ENCODE measurements around the gene TMEM135. TPM values are rescaled to one million over a fixed set of nuclear protein-coding genes. Genes with fewer than 3 reads are reported as not detected.

The TMEM135 gene
- total RNA-seq, 1 experiment from 2014 or later, result 12.6 TPM

DNA sequence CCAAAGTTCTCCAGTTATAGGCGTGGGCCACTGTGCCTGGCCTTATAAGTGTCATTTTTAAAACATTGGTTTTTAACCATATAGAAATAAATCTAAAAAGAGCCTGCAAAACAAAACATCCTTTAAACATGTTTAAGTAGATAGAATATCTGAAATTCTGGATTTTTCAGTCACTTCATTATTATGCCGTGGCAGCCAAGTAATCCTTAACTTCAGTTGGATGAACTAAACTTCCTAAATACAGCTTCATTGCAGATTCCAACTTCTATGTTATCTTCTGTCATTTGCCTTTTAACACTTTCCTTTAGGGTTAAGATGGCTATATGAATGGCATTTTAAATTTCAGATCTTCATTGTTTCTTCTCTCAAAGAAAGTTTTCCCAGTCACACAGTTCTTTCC is 291.4 kb downstream of the TMEM135 start:
- Mint-ChIP-seq H3K4me1 (ENCODE audit: low read depth, unreplicated experiment) (no peaks in the 10 kb centered on the region), H3K9me3 (ENCODE audit: low read depth, unreplicated experiment) (no peaks in the 10 kb centered on the region), H3K36me3 (ENCODE audit: insufficient read depth, unreplicated experiment) (no peaks in the 10 kb centered on the region), H3K27me3 (ENCODE audit: unreplicated experiment) (no peaks in the 10 kb centered on the region), H3K27ac (ENCODE audit: unreplicated experiment) (no peak overlapping the region), H3K4me3 (ENCODE audit: low read depth, unreplicated experiment) (no peak overlapping the region)
- BruUV-seq (replicated peaks), result no TSS peak
- TF ChIP-seq, protein P1, sequence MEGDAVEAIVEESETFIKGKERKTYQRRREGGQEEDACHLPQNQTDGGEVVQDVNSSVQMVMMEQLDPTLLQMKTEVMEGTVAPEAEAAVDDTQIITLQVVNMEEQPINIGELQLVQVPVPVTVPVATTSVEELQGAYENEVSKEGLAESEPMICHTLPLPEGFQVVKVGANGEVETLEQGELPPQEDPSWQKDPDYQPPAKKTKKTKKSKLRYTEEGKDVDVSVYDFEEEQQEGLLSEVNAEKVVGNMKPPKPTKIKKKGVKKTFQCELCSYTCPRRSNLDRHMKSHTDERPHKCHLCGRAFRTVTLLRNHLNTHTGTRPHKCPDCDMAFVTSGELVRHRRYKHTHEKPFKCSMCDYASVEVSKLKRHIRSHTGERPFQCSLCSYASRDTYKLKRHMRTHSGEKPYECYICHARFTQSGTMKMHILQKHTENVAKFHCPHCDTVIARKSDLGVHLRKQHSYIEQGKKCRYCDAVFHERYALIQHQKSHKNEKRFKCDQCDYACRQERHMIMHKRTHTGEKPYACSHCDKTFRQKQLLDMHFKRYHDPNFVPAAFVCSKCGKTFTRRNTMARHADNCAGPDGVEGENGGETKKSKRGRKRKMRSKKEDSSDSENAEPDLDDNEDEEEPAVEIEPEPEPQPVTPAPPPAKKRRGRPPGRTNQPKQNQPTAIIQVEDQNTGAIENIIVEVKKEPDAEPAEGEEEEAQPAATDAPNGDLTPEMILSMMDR (IDR thresholded peaks at IDR 0.05; ENCODE audit: unreplicated experiment), result no peak
- no peak for DNase-seq
- intact Hi-C loops (cut with micrococcal nuclease; ENCODE audit: unreplicated experiment), result no loop called here
- CTCF ChIA-PET, result interaction anchor here (0.6 kb wide), 1 partner anchor 57 kb away, joined by 3 read pairs; no protein-coding TSS in a partner anchor

DNA sequence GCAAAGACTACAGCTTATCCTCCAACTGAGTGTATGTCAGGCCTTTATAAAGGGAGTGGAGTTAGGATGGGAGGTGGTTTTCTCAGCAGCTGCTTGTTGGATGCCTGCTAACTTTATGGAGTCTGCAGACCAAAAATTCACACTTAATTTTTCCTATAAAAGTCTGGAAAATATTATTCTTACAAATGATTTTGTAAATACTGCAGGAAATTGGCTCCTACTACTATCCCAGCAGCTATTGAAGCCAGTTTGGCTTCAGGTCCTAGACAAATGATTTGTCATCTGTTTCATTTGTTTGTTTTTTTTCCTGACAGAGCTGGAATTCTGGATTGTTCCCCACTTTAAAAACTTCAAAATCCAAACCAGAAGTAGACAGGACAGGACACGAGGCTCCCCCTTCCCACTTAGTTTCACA is 292.5 kb downstream of the TMEM135 start:
- no peaks in the 10 kb centered on the region for H3K36me3 Mint-ChIP-seq (ENCODE audit: insufficient read depth, unreplicated experiment)
- no TSS peak for BruUV-seq (replicated peaks)
- CTCF ChIA-PET, result no interaction called here
- no peak overlapping the region for H3K4me3 Mint-ChIP-seq (ENCODE audit: low read depth, unreplicated experiment)
- DNase-seq, result no peak
- no peaks in the 10 kb centered on the region for H3K4me1 Mint-ChIP-seq (ENCODE audit: low read depth, unreplicated experiment)
- no peaks in the 10 kb centered on the region for H3K27me3 Mint-ChIP-seq (ENCODE audit: unreplicated experiment)
- H3K27ac Mint-ChIP-seq (ENCODE audit: unreplicated experiment), result no peak overlapping the region
- no peaks in the 10 kb centered on the region for H3K9me3 Mint-ChIP-seq (ENCODE audit: low read depth, unreplicated experiment)
- TF ChIP-seq, protein P1 (IDR thresholded peaks at IDR 0.05; ENCODE audit: unreplicated experiment), result no peak
- intact Hi-C loops (cut with micrococcal nuclease; ENCODE audit: unreplicated experiment), result no loop called here

DNA sequence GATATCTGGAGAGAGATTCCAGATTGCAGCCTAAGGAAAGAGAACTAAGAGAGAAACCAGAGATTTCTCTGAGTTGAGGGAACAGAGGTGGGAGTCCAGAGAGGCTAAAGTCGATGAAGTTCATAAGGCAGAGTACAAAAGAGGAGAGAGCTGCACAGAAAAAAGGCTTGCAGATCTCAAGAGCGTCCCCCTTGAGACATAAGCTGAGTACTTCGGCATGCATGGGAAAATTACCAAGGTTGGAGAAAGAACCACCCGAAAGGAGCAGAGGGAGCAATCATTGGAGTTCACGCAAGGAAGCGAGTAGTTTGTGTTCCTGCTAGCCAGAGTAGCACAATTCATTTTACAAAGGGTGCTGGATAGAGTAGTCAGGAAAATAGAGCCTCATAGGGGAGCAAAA is 293.5 kb downstream of the TMEM135 start:
- Mint-ChIP-seq H3K36me3 (ENCODE audit: insufficient read depth, unreplicated experiment) (no peaks in the 10 kb centered on the region), H3K9me3 (ENCODE audit: low read depth, unreplicated experiment) (no peaks in the 10 kb centered on the region), H3K4me1 (ENCODE audit: low read depth, unreplicated experiment) (no peaks in the 10 kb centered on the region), H3K27ac (ENCODE audit: unreplicated experiment) (no peak overlapping the region), H3K4me3 (ENCODE audit: low read depth, unreplicated experiment) (no peak overlapping the region), H3K27me3 (ENCODE audit: unreplicated experiment) (no peaks in the 10 kb centered on the region)
- CTCF ChIA-PET, result no interaction called here
- DNase-seq, result no peak
- intact Hi-C loops (cut with micrococcal nuclease; ENCODE audit: unreplicated experiment), result no loop called here
- TF ChIP-seq, protein P1 (IDR thresholded peaks at IDR 0.05; ENCODE audit: unreplicated experiment), result no peak
- no TSS peak for BruUV-seq (replicated peaks)

DNA sequence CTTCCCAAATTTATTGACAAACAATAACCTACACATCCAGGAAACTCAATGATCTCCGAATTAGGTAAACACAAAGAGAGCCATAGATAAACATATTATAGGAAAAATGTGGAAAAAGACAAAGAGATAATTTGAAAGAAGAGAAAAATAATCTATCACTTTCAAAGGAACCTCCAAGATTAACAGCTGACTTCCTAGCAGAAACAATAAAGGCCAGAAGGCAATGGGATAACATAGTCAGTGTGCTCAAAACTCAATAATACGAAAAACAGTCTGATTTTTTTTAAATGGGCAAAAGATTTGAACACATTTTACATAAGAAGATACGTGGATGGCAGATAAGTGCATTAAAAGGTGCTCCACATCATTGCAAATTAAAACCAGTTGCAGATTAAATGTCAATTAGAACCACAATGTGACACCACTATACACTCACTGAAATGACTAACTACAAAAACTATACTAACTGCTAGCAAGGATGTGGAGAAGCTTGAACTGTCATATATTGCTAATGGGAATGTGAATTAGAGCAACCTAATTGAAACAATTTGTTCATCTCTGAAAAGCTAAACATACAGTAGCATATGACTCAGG is 300.4 kb downstream of the TMEM135 start:
- no peak for DNase-seq
- H3K27ac Mint-ChIP-seq (ENCODE audit: unreplicated experiment), result no peak overlapping the region
- CTCF ChIA-PET, result no interaction called here
- TF ChIP-seq, protein P1 (IDR thresholded peaks at IDR 0.05; ENCODE audit: unreplicated experiment), result no peak
- H3K36me3 Mint-ChIP-seq (ENCODE audit: insufficient read depth, unreplicated experiment), result no peaks in the 10 kb centered on the region
- BruUV-seq (replicated peaks), result no TSS peak
- intact Hi-C loops (cut with micrococcal nuclease; ENCODE audit: unreplicated experiment), result no loop called here
- no peak overlapping the region for H3K4me3 Mint-ChIP-seq (ENCODE audit: low read depth, unreplicated experiment)
- H3K9me3 Mint-ChIP-seq (ENCODE audit: low read depth, unreplicated experiment), result peaks cover 3% of the 10 kb centered on the region
- H3K27me3 Mint-ChIP-seq (ENCODE audit: unreplicated experiment), result no peaks in the 10 kb centered on the region
- no peaks in the 10 kb centered on the region for H3K4me1 Mint-ChIP-seq (ENCODE audit: low read depth, unreplicated experiment)
